Measurements from ENCODE around the gene LIPF. TPM values are rescaled to one million over a fixed set of nuclear protein-coding genes. Genes with fewer than 3 reads are reported as not detected.

Gene LIPF
- not detected for total RNA-seq
- not detected for polyA plus RNA-seq (ENCODE audit: insufficient read depth, low read depth, low replicate concordance)
- long read RNA-seq, donor 1: 0 reads
- long read RNA-seq, donor 2: 0 reads
- long read RNA-seq, donor 3: 0 reads
- long read RNA-seq, donor 4: 0 reads
- long read RNA-seq, donor 5: 0 reads
- long read RNA-seq, donor 6: 0 reads
- long read RNA-seq, donor 7: 0 reads
- long read RNA-seq, donor 8: 0 reads
- long read RNA-seq, donor 9: 0 reads
- long read RNA-seq, donor 10: 0 reads

GRCh38 chr10:88664142-88664541, at the start of gene LIPF:
TSS of gene LIPF (plus strand) at chr10:88664442. CDS start at chr10:88667298, 2,856 bp downstream.
- DNase-seq (no peak), FAIRE-seq (no peak)
- H3K36me3 ChIP-seq (ENCODE audit: control insufficient read depth in 2 of 3, insufficient read depth in 3 of 3, low read length in 3 of 3): no peaks in the 10 kb centered on the region
- no peaks in the 10 kb centered on the region for H3K4me1 ChIP-seq (ENCODE audit: control insufficient read depth in 2 of 3, insufficient read depth in 2 of 3, low read depth in 1 of 3, low read length in 3 of 3)
- no peak within 1 kb of the TSS for H3K27ac ChIP-seq (ENCODE audit: low read depth in 2 of 2, low read length in 2 of 2)
- intact Hi-C loops (cut with DNase I): no loop called here
- TF ChIP-seq, protein P1, sequence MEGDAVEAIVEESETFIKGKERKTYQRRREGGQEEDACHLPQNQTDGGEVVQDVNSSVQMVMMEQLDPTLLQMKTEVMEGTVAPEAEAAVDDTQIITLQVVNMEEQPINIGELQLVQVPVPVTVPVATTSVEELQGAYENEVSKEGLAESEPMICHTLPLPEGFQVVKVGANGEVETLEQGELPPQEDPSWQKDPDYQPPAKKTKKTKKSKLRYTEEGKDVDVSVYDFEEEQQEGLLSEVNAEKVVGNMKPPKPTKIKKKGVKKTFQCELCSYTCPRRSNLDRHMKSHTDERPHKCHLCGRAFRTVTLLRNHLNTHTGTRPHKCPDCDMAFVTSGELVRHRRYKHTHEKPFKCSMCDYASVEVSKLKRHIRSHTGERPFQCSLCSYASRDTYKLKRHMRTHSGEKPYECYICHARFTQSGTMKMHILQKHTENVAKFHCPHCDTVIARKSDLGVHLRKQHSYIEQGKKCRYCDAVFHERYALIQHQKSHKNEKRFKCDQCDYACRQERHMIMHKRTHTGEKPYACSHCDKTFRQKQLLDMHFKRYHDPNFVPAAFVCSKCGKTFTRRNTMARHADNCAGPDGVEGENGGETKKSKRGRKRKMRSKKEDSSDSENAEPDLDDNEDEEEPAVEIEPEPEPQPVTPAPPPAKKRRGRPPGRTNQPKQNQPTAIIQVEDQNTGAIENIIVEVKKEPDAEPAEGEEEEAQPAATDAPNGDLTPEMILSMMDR (IDR thresholded peaks at IDR 0.05; ENCODE audit: borderline replicate concordance, extremely low read depth, insufficient read depth): no peak
- H3K27me3 ChIP-seq (ENCODE audit: control insufficient read depth, insufficient read depth, low read length): no peaks in the 10 kb centered on the region
- H3K9ac ChIP-seq (ENCODE audit: low read length in 3 of 3): no peak within 1 kb of the TSS
- H3K9me3 ChIP-seq (ENCODE audit: control insufficient read depth in 2 of 3, insufficient read depth in 1 of 3, low read length in 3 of 3): no peaks in the 10 kb centered on the region
- H3K4me3 ChIP-seq (ENCODE audit: low read length in 3 of 3): no peak within 1 kb of the TSS

DNA sequence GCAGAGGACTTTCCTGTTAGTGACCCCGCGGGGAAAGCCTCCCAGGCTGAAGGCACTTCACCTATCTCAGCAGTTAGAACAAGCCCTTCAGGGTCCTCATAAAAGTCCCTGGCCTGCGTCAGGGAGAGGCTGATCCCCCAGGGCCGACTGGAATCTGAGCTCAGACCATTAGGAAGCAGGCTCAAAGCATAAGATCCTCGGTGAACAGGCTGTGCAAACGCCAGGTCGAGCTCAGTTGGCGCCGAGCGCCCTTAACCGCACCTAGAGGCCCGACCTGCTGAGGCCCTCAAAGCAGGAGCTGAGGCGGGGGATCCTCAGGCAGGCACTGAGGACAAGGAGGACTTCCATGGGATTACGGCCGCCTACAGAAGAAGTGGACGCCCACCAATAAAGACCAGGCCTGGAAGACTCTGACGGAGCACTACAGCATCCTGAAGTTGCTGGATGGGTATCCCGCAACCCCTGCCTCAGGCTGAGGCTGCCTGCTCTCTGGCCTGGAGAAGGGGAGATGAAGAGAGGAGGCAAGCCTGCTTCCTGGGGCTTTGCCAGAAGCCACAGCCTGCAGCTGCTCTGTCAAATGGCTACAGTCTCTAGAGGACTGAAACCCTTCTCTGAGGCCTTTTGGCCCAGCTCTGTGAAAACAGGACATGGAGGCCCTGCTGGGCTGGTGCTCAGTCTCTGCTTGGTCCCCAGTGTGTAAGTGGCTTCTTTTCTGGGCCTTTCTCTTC, 47.8 kb upstream of the LIPF start:
- Histone ChIP-seq H3K9me3 (ENCODE audit: control insufficient read depth in 2 of 3, insufficient read depth in 1 of 3, low read length in 3 of 3) (no peaks in the 10 kb centered on the region), H3K9ac (ENCODE audit: low read length in 3 of 3) (no peak overlapping the region), H3K4me3 (ENCODE audit: low read length in 3 of 3) (no peak overlapping the region), H3K27me3 (ENCODE audit: control insufficient read depth, insufficient read depth, low read length) (no peaks in the 10 kb centered on the region), H3K27ac (ENCODE audit: low read depth in 2 of 2, low read length in 2 of 2) (no peak overlapping the region), H3K36me3 (ENCODE audit: control insufficient read depth in 2 of 3, insufficient read depth in 3 of 3, low read length in 3 of 3) (no peaks in the 10 kb centered on the region), H3K4me1 (ENCODE audit: control insufficient read depth in 2 of 3, insufficient read depth in 2 of 3, low read depth in 1 of 3, low read length in 3 of 3) (no peaks in the 10 kb centered on the region)
- FAIRE-seq (no peak), DNase-seq (peak in 4 of 5 donors; percentile 2 to 75 (median 22))
- intact Hi-C loops (cut with DNase I): no loop called here
- TF ChIP-seq, protein P1 (IDR thresholded peaks at IDR 0.05; ENCODE audit: borderline replicate concordance, extremely low read depth, insufficient read depth): no peak

- H3K27ac ChIP-seq (ENCODE audit: low read depth in 2 of 2, low read length in 2 of 2): no peak overlapping the region
- intact Hi-C loops (cut with DNase I): no loop called here
Observed at GRCh38 chr10:88617772-88618300, 46.4 kb upstream of the LIPF start.

More at GRCh38 chr10:88617772-88618300, 46.4 kb upstream of the LIPF start:
- no peak overlapping the region for H3K9ac ChIP-seq (ENCODE audit: low read length in 3 of 3)
- no peak for DNase-seq
- no peak for FAIRE-seq
- no peaks in the 10 kb centered on the region for H3K36me3 ChIP-seq (ENCODE audit: control insufficient read depth in 2 of 3, insufficient read depth in 3 of 3, low read length in 3 of 3)
- no peaks in the 10 kb centered on the region for H3K4me1 ChIP-seq (ENCODE audit: control insufficient read depth in 2 of 3, insufficient read depth in 2 of 3, low read depth in 1 of 3, low read length in 3 of 3)
- H3K27me3 ChIP-seq (ENCODE audit: control insufficient read depth, insufficient read depth, low read length): no peaks in the 10 kb centered on the region
- no peak overlapping the region for H3K4me3 ChIP-seq (ENCODE audit: low read length in 3 of 3)
- no peaks in the 10 kb centered on the region for H3K9me3 ChIP-seq (ENCODE audit: control insufficient read depth in 2 of 3, insufficient read depth in 1 of 3, low read length in 3 of 3)
- TF ChIP-seq, protein P1 (IDR thresholded peaks at IDR 0.05; ENCODE audit: borderline replicate concordance, extremely low read depth, insufficient read depth): no peak

Data from kidney (tissue), 22 donors.